ENCODE measurements around the gene TTC39B.

DNA sequence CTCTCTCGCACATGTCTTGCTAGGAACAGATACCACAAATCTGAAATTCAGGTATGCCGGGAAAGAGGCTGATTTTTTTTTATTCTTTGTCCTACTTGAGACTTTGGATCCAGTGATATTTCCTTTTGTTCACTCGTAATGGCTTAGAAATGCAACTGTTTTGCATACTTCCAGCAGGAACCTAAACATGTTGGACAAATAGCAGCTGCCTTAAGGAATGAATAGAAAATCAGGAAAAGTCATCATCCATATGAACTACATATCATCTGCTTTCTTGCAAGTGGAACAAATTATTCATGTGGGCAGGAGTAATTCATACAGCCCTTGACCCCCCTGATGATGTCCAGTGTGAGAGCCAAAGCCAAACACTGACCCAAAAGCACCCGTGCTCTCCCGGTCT is 17.4 kb downstream of the TTC39B start:
- TF ChIP-seq, protein P1, sequence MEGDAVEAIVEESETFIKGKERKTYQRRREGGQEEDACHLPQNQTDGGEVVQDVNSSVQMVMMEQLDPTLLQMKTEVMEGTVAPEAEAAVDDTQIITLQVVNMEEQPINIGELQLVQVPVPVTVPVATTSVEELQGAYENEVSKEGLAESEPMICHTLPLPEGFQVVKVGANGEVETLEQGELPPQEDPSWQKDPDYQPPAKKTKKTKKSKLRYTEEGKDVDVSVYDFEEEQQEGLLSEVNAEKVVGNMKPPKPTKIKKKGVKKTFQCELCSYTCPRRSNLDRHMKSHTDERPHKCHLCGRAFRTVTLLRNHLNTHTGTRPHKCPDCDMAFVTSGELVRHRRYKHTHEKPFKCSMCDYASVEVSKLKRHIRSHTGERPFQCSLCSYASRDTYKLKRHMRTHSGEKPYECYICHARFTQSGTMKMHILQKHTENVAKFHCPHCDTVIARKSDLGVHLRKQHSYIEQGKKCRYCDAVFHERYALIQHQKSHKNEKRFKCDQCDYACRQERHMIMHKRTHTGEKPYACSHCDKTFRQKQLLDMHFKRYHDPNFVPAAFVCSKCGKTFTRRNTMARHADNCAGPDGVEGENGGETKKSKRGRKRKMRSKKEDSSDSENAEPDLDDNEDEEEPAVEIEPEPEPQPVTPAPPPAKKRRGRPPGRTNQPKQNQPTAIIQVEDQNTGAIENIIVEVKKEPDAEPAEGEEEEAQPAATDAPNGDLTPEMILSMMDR (IDR thresholded peaks at IDR 0.05), result no peak
- no peak for TF ChIP-seq POLR2A (IDR thresholded peaks at IDR 0.05)
